HG03103 (cell line): ENCODE results near the gene FFAR3.

Source experiments
- ATAC-seq: cut with Tn5 transposase; IDR thresholded peaks from one replicate; pipeline ENCODE4 v1.9.1; 2021; ENCODE audit warnings: low read depth; ENCODE audit not compliant: unreplicated experiment

FFAR3 gene

DNA sequence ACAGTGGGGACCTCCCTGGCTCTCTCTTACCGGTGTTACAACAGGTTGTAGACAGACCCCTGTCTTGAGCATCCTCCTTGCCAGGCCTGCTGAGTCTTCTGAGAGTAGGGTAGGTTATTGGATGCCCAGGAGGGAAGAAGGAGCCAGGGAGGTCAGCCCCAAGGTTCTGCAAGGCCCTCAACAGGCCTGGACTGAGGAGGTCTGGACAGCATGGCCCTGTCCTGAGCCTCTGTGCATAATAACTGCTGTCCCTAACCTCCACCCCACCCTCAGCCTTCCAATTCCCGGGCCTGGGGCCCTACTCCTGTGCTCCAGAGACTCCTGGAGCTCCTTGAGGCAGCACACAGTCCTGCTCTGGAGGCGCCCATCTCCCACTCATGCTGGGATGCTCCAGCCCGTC, 28.9 kb upstream of the FFAR3 start:
- ATAC-seq, result no peak

DNA sequence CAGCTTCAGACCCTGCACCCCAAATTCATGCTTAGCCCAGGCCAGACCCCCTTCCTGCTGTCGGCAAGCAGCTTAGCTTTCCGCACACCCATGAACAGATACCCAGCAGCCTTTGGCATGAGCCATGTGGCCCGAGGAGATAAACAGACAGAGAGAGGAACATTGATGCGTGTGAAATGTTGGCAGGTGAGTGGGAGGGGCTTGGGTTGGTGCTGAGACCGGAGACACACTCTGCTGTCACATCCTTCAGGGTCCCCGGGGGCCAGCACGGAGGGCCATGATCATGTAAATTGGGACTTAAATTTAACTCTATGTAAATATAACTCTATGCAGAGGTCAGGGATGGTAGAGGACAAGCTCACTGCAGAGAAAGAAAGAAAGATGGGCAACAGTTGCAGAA, 27.8 kb upstream of the FFAR3 start:
- no peak for ATAC-seq

DNA sequence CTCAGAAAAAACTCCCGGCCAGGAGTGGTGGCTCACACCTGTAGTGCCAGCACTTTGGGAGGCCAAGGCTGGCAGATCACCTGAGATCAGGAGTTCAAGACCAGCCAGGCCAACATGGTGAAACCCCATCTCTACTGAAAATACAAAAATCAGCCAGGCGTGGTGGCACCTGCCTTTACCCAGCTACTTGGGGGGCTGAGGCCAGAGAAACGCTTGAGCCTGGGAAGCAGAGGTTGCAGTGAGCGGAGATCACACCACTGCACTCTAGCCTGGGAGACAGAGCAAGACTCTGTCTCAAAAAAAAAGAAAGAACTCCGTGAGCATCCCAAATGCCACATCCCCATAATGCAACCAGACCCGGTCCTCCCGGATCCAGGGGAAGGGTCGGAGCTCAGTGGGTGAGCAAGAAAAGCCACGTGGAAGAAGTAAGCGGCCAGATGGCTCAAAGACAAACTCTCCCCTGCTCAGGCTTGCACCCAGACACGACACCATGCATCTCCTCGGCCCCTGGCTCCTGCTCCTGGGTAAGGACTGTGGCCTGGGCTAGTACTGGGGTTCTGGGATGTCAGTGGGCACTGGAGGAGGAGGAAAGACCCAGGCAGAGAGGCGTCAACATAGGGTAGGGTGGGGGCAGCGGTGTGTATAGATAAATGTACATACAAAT, 26.6 kb upstream of the FFAR3 start:
- no peak for ATAC-seq

DNA sequence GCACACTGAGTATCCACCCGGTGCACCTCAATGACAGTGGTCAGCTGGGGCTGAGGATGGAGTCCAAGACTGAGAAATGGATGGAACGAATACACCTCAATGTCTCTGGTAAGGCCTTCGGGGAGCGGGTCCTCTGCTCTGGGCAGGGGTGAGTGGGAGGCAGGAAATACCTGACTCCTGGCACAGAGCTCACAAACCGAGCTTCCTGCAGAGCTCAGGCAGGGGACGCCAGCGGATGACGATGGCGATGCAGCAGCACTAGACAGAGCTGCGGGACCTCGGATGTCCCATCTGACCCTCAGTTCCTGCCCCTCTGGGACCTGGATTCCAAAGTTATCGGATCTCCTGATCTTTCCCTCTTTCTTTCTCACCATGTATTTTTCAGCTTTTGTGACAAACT, 25.4 kb upstream of the FFAR3 start:
- no peak for ATAC-seq

GRCh38 chr19:35334144-35334753, 24.0 kb upstream of the FFAR3 start:
- no peak for ATAC-seq

DNA sequence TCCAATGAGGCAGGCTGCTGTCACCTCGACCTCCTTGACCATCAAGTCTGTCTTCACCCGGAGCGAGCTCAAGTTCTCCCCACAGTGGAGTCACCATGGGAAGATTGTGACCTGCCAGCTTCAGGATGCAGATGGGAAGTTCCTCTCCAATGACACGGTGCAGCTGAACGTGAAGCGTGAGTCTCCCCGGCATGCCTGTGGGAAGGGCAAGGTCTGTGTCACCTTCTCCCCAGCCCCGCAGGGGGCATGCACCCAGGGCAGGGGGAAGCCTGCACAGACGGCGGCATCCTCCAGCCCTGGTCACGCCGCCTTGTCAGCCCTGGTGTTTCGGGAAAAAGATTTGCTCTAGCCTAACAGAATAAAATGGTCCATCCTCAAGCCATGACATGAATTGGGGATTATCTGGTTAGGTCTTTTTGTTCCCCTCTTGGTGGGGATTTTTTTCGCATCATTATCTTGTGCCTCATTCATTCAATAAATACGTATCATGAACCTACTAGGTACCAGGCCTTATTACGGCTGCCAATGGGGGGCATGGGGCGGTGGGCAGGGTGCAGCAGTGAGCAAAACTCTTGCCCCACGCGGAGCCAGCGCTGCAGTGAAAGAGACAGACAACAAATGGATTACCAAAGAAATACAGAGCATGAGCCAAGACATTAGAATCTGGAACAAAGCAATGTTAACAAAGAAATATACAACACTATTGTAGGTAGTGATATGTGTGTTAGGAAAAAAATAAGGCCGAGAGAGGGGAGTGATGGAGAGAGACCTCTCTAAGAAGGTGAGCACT, 21.9 kb upstream of the FFAR3 start:
- no peak for ATAC-seq

GRCh38 chr19:35337097-35337983, 20.9 kb upstream of the FFAR3 start:
- no peak for ATAC-seq

- no peak for ATAC-seq
These were observed 20.3 kb upstream of the FFAR3 start for GRCh38 chr19:35337984-35338296.

GRCh38 chr19:35340431-35340830, 17.8 kb upstream of the FFAR3 start:
- no peak for ATAC-seq

GRCh38 chr19:35341006-35341405, 17.3 kb upstream of the FFAR3 start:
- ATAC-seq, result no peak

DNA sequence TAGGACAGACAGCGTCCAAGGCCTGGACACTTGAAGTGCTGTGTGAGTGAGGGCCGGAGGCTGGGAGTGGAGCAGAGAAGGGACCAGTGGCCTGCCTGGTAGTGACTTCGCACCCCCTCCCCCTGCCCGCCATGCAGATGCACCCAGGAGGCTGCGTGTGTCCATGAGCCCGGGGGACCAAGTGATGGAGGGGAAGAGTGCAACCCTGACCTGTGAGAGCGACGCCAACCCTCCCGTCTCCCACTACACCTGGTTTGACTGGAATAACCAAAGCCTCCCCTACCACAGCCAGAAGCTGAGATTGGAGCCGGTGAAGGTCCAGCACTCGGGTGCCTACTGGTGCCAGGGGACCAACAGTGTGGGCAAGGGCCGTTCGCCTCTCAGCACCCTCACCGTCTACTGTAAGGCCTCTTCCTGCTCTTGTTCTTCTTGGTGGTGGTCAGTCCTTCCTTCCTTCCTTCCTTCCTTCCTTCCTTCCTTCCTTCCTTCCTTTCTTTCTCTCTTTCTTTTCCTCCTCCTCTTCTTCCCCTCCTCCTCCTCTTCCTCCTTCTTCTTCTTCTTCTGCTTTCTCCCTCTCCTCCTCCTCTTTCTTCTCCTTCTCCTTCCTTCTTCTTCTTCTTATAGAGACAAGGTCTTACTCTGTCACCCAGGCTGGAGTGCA, 16.6 kb upstream of the FFAR3 start:
- ATAC-seq, result no peak

DNA sequence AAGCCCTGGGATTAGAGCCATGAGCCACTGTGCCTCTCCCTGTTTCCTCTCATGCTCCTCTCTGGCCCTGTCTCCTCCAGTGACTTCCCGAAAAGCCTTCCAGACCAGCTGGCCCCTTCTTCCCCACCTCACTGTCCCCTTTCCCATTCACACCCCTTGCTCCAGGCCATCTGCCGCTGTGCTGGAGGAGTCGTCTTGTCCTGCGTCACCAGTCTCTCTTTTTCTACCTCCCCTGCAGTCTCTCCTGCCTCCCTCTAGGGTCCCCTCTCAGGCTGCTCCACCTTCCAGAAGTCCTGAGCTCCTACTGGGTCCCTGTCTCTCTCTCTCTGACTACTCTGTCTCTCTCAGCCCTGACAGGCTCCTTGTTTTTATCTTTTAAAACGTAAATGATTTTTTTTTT, 15.8 kb upstream of the FFAR3 start:
- ATAC-seq, result no peak

GRCh38 chr19:35344511-35345031, 13.7 kb upstream of the FFAR3 start:
- no peak for ATAC-seq

- no peak for ATAC-seq
These were observed 12.6 kb upstream of the FFAR3 start for GRCh38 chr19:35345671-35346111.

DNA sequence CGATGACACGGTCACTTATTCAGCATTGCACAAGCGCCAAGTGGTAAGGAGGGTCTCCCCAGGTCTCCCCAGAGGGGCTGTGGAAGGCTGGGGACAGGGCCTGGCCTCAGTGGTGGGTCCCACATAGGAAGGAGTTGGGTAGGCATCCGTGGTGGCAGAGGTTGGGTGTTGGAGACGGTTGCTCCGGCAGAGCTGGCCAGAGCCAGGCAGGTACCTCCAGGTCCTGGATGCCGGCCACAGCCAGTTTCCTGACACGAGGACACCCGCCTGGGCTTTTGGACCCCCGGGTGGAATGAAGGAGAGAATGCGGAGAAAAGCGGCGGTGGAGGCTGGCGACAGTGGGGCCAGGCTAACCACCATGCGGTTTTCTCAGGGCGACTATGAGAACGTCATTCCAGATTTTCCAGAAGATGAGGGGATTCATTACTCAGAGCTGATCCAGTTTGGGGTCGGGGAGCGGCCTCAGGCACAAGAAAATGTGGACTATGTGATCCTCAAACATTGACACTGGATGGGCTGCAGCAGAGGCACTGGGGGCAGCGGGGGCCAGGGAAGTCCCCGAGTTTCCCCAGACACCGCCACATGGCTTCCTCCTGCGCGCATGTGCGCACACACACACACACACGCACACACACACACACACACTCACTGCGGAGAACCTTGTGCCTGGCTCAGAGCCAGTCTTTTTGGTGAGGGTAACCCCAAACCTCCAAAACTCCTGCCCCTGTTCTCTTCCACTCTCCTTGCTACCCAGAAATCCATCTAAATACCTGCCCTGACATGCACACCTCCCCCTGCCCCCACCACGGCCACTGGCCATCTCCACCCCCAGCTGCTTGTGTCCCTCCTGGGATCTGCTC, 11.8 kb upstream of the FFAR3 start:
- ATAC-seq, result no peak

DNA sequence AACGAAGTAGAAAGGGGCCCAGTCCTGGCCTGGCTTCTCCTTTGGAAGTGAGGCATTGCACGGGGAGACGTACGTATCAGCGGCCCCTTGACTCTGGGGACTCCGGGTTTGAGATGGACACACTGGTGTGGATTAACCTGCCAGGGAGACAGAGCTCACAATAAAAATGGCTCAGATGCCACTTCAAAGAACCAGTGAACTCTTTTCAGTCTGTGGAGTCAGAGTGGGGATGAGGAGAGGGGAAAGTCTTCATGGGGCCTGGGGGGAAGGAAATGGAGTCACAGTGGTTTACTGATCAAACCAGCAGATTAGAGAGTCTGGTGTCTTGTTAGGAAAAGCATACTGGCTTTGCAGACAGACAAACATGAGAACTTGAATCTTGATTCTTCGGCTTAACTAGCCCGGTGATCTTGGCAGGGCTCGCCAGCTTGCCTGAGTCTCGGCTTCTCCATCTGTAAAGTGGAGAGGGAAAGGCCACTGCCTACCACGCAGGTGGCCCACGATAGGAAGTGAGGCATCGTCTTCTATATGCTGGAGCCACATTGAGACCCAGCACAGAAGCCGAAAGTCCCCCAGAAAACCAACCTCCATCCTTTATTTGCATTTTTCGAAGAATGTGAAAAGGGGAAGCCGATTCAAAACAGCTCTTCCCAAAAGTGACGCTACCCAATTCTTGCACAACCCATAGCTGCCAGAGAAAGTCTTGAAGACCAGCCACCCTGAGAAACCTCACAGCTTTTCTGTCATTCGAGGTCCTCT, 10.9 kb upstream of the FFAR3 start, which contains the start of gene FFAR1:
TSS of gene FFAR1 (plus strand) at position 732 of the 759 bp plus-strand sequence. CDS start 3,650 bp downstream, outside the sequence.
- peak; percentile 41 for ATAC-seq

DNA sequence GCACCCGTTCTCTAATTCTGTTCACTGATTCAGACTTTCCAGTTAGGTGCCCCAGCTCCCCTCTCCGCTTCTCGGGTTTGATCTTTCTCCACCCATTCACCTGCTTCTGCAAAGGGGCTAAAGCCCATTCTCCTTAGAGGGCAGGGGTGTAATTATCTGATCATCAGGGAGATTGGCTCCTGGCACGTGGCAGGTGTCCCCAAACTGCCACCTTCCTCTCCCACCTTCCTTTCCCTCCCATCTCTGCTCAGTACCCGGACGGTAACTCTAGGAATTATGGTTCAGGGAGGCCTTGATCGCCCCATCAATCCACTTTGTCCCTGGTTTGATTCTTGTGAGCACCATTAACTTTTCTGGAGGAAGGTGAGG, 10.3 kb upstream of the FFAR3 start:
- ATAC-seq, result no peak

GRCh38 chr19:35348911-35349611, 9.2 kb upstream of the FFAR3 start:
- no peak for ATAC-seq
